Lung (tissue), 12 donors: ENCODE measurements around the gene CDX2. TPM values are rescaled to one million over a fixed set of nuclear protein-coding genes. Genes with fewer than 3 reads are reported as not detected.
"Not testable (repeated sequence)": the region's sequence is repeated elsewhere in the genome, so short reads cannot be mapped to it uniquely, and the experiment has no call there.

Source experiments
- ATAC-seq: fragments of 200-7000 bp; cut with Tn5 transposase; one replicate; pipeline ENCODE4 v1.9.1; 2020; ENCODE audit warnings: moderate number of reproducible peaks; ENCODE audit not compliant: insufficient read depth, low FRiP score
- DNase-seq, 3 donors: peaks; one replicate each; pipeline ENCODE4 v3.0.0-alpha.2; 2013 to 2017
- H3K27ac ChIP-seq, 2 donors: one replicate each; pipeline ENCODE4 v1.5.1; 2013; ENCODE audit warnings: mild to moderate bottlenecking in 2 of 2, moderate library complexity in 2 of 2, control low read depth in 1 of 2, inconsistent platforms in 1 of 2, low read depth in 1 of 2, low read length in 1 of 2
- H3K27me3 ChIP-seq, 3 donors: one replicate each; pipeline ENCODE4 v1.5.1; 2013; ENCODE audit warnings: low read length in 2 of 3; ENCODE audit not compliant: control insufficient read depth in 3 of 3, insufficient read depth in 3 of 3
- H3K36me3 ChIP-seq, 4 donors: one replicate each; pipeline ENCODE4 v1.5.1; 2013; ENCODE audit warnings: low read length in 4 of 4, mild to moderate bottlenecking in 1 of 4, moderate library complexity in 1 of 4; ENCODE audit not compliant: control insufficient read depth in 4 of 4, insufficient read depth in 4 of 4
- H3K4me1 ChIP-seq, 5 donors: one replicate each; pipeline ENCODE4 v1.5.1; 2013; ENCODE audit warnings: low read length in 5 of 5, mild to moderate bottlenecking in 2 of 5, moderate library complexity in 1 of 5; ENCODE audit not compliant: control insufficient read depth in 5 of 5, insufficient read depth in 5 of 5
- H3K4me3 ChIP-seq: one replicate; pipeline ENCODE4 v1.5.1; 2013; ENCODE audit warnings: mild to moderate bottlenecking, control low read depth, moderate library complexity
- H3K9ac ChIP-seq, 2 donors: one replicate each; pipeline ENCODE4 v1.5.1; 2013; ENCODE audit warnings: low read length in 2 of 2, control low read depth in 1 of 2; ENCODE audit not compliant: insufficient read depth in 1 of 2
- H3K9me3 ChIP-seq, 4 donors: one replicate each; pipeline ENCODE4 v1.5.1; 2013; ENCODE audit warnings: low read length in 3 of 4, mild to moderate bottlenecking in 1 of 4, moderate library complexity in 1 of 4; ENCODE audit not compliant: control insufficient read depth in 4 of 4, insufficient read depth in 3 of 4
- CTCF ChIP-seq: IDR thresholded peaks from 2 replicates; pipeline ENCODE4 v1.5.1; 2012; ENCODE audit warnings: mild to moderate bottlenecking; ENCODE audit errors: control extremely low read depth, extremely low read depth
- WGBS, 2 donors: extraction: QIAGEN DNeasy Blood & Tissue Kit; methylation state at CpG; one replicate each; pipeline ENCODE4 v1.1.7; 2013; 5-methylcytosine and 5-hydroxymethylcytosine counted together
- polyA plus RNA-seq, 2 donors: library from polyadenylated mRNA; stranded (reverse); fragments of 200-250 nt; gene quantifications; one replicate each; pipeline ENCODE4 v1.2.1, GENCODE V29; 2013
- total RNA-seq, 2 donors: library from RNA; depleted of rRNA in 1 of 2; stranded (reverse); fragments of >200 nt in 1 of 2; gene quantifications; one replicate each; pipeline ENCODE4 v1.2.1, GENCODE V29; 2014 to 2021
- donor health status: control.
- donor health status: control.
- donor health status: Bipolar disorder and iron deficiency.
- donor health status: healthy.
- donor health status: DM: yes; HTN: yes; CAD: no.

Gene CDX2
- total and polyA plus RNA-seq, 4 donors, result 0.12 TPM; not detected in 3

GRCh38 chr13:28012896-28013295, 43.8 kb upstream of the CDX2 start:
- H3K4me1 ChIP-seq, result no peaks in the 10 kb centered on the region
- no peak overlapping the region for H3K4me3 ChIP-seq
- ATAC-seq (no peak), DNase-seq (no peak)
- H3K27me3 ChIP-seq, result peaks cover 0 to 6% (median 0%) of the 10 kb centered on the region in 3 donors
- TF ChIP-seq CTCF, result no peak
- H3K9ac ChIP-seq, result no peak overlapping the region
- H3K9me3 ChIP-seq, result peaks cover 0 to 3% (median 0%) of the 10 kb centered on the region in 4 donors
- H3K27ac ChIP-seq, result no peak overlapping the region
- no peaks in the 10 kb centered on the region for H3K36me3 ChIP-seq

GRCh38 chr13:28012383-28012782, 43.3 kb upstream of the CDX2 start:
- Histone ChIP-seq H3K9ac (no peak overlapping the region), H3K27me3 (peaks cover 0 to 6% (median 0%) of the 10 kb centered on the region in 3 donors), H3K36me3 (no peaks in the 10 kb centered on the region), H3K9me3 (peaks cover 0 to 3% (median 0%) of the 10 kb centered on the region in 4 donors), H3K27ac (no peak overlapping the region), H3K4me3 (no peak overlapping the region), H3K4me1 (no peaks in the 10 kb centered on the region)
- ATAC-seq (no peak), DNase-seq (no peak)
- no peak for TF ChIP-seq CTCF
- WGBS, 2 donors, result 85 to 97% methylated on average over 4 of the region's 4 CpGs

GRCh38 chr13:28010046-28010445, 40.9 kb upstream of the CDX2 start:
- H3K27me3 ChIP-seq, result peaks cover 0 to under 1% (median 0%) of the 10 kb centered on the region in 3 donors
- no peaks in the 10 kb centered on the region for H3K4me1 ChIP-seq
- peaks cover 0 to 3% (median 0%) of the 10 kb centered on the region in 4 donors for H3K9me3 ChIP-seq
- no peak overlapping the region for H3K4me3 ChIP-seq
- no peaks in the 10 kb centered on the region for H3K36me3 ChIP-seq
- TF ChIP-seq CTCF, result no peak
- ATAC-seq (no peak), DNase-seq (no peak)
- 73 to 79% methylated on average over 5 of the region's 5 CpGs for WGBS, 2 donors
- no peak overlapping the region for H3K9ac ChIP-seq
- no peak overlapping the region for H3K27ac ChIP-seq

GRCh38 chr13:28005016-28005415, 35.9 kb upstream of the CDX2 start:
- H3K4me3 ChIP-seq, H3K4me1 ChIP-seq, H3K36me3 ChIP-seq, H3K9ac ChIP-seq, H3K9me3 ChIP-seq, DNase-seq, H3K27me3 ChIP-seq, H3K27ac ChIP-seq, ATAC-seq: not testable (repeated sequence)
- WGBS, 2 donors, result 95 to 96% methylated on average over 13 of the region's 13 CpGs
